Loucy (cell line): ENCODE measurements around the gene EVA1B.

Experiments
- CTCF ChIP-seq: fragments of 200-600 bp; sonication (generic); conservative IDR thresholded peaks from 2 replicates; pipeline ENCODE4 v1.5.1; 2014; ENCODE audit warnings: mild to moderate bottlenecking, antibody characterized with exemption, low read length
- EZH2phosphoT487 ChIP-seq: fragments of 200-600 bp; IDR thresholded peaks from 2 replicates; pipeline ENCODE4 v1.6.1; 2018; ENCODE audit warnings: antibody characterized with exemption, mild to moderate bottlenecking, moderate library complexity, borderline replicate concordance

- TF ChIP-seq CTCF (no peak), EZH2phosphoT487 (no peak)
Observed at GRCh38 chr1:36345353-36345752, 21.9 kb upstream of the EVA1B start.
